ENCODE data around the gene WNT10A.

Gene WNT10A

GRCh38 chr2:218860950-218861381 lies 19.7 kb upstream of the WNT10A start:
- no peak for DNase-seq (ENCODE audit: low spot score)
- in situ Hi-C loops (cut with MboI; ENCODE audit: low sequenced_read_pairs, unreplicated experiment) = no loop called here
- TF ChIP-seq CTCF (IDR thresholded peaks at IDR 0.05; ENCODE audit: borderline replicate concordance, control extremely low read depth, extremely low read depth, insufficient read depth, missing control alignments) = no peak

GRCh38 chr2:218861645-218862318 lies 18.9 kb upstream of the WNT10A start:
- in situ Hi-C loops (cut with MboI; ENCODE audit: low sequenced_read_pairs, unreplicated experiment) = no loop called here
- DNase-seq (ENCODE audit: low spot score) = no peak
- TF ChIP-seq CTCF (IDR thresholded peaks at IDR 0.05; ENCODE audit: borderline replicate concordance, control extremely low read depth, extremely low read depth, insufficient read depth, missing control alignments) = no peak

GRCh38 chr2:218863021-218863520 lies 17.6 kb upstream of the WNT10A start:
- in situ Hi-C loops (cut with MboI; ENCODE audit: low sequenced_read_pairs, unreplicated experiment) = no loop called here
- DNase-seq (ENCODE audit: low spot score) = no peak
- TF ChIP-seq CTCF (IDR thresholded peaks at IDR 0.05; ENCODE audit: borderline replicate concordance, control extremely low read depth, extremely low read depth, insufficient read depth, missing control alignments) = no peak

GRCh38 chr2:218865396-218865795 lies 15.3 kb upstream of the WNT10A start:
- DNase-seq (ENCODE audit: low spot score) = no peak
- TF ChIP-seq CTCF (IDR thresholded peaks at IDR 0.05; ENCODE audit: borderline replicate concordance, control extremely low read depth, extremely low read depth, insufficient read depth, missing control alignments) = no peak
- in situ Hi-C loops (cut with MboI; ENCODE audit: low sequenced_read_pairs, unreplicated experiment) = no loop called here

GRCh38 chr2:218865999-218866398 lies 14.7 kb upstream of the WNT10A start:
- DNase-seq (ENCODE audit: low spot score) = no peak
- in situ Hi-C loops (cut with MboI; ENCODE audit: low sequenced_read_pairs, unreplicated experiment) = no loop called here
- TF ChIP-seq CTCF (IDR thresholded peaks at IDR 0.05; ENCODE audit: borderline replicate concordance, control extremely low read depth, extremely low read depth, insufficient read depth, missing control alignments) = no peak

GRCh38 chr2:218867900-218868299 lies 12.8 kb upstream of the WNT10A start:
- DNase-seq (ENCODE audit: low spot score) = no peak
- TF ChIP-seq CTCF (IDR thresholded peaks at IDR 0.05; ENCODE audit: borderline replicate concordance, control extremely low read depth, extremely low read depth, insufficient read depth, missing control alignments) = no peak
- in situ Hi-C loops (cut with MboI; ENCODE audit: low sequenced_read_pairs, unreplicated experiment) = no loop called here
